OCI-LY1 (cell line): ENCODE measurements around the gene EIF6.

Source experiments
- H2AFZ ChIP-seq: fragments of 200-600 bp; sonication (generic), shearing (Covaris generic); 2 replicates; pipeline ENCODE4 v1.6.0; 2014; ENCODE audit warnings: antibody characterized with exemption, mild to moderate bottlenecking, low read length
- H3F3A ChIP-seq: fragments of 200-600 bp; sonication (generic), shearing (Covaris generic); 2 replicates; pipeline ENCODE4 v1.6.0; 2014; ENCODE audit warnings: mild to moderate bottlenecking, antibody characterized with exemption, low read length, moderate library complexity; ENCODE audit not compliant: insufficient read depth
- H3K27ac ChIP-seq: fragments of 200-600 bp; sonication (generic); 2 replicates; pipeline ENCODE4 v1.5.1; 2014; ENCODE audit warnings: low read length, mixed run types, mild to moderate bottlenecking, low read depth; ENCODE audit not compliant: poor library complexity, severe bottlenecking
- H3K27me3 ChIP-seq: fragments of 200-600 bp; sonication (generic); 2 replicates; pipeline ENCODE4 v1.6.0; 2014; ENCODE audit warnings: antibody characterized with exemption, mild to moderate bottlenecking, low read length, moderate library complexity; ENCODE audit not compliant: insufficient read depth
- H3K36me3 ChIP-seq: fragments of 200-600 bp; sonication (generic); 2 replicates; pipeline ENCODE4 v1.6.1; 2014; ENCODE audit warnings: mild to moderate bottlenecking, antibody characterized with exemption, low read length, moderate library complexity, mixed read lengths; ENCODE audit not compliant: insufficient read depth
- H3K4me1 ChIP-seq: fragments of 200-600 bp; sonication (generic); 2 replicates; pipeline ENCODE4 v1.5.1; 2014; ENCODE audit warnings: mild to moderate bottlenecking, low read length, moderate library complexity; ENCODE audit not compliant: insufficient read depth, severe bottlenecking
- H3K4me2 ChIP-seq: fragments of 200-600 bp; sonication (generic), shearing (Covaris generic); 2 replicates; pipeline ENCODE4 v1.6.1; 2014; ENCODE audit warnings: low read length
- H3K4me3 ChIP-seq: fragments of 200-600 bp; sonication (generic); 2 replicates; pipeline ENCODE4 v1.5.1; 2014; ENCODE audit warnings: low read length, low read depth, mild to moderate bottlenecking, mixed read lengths; ENCODE audit not compliant: poor library complexity, severe bottlenecking
- H3K79me2 ChIP-seq: fragments of 200-600 bp; shearing (Covaris generic); 2 replicates; pipeline ENCODE4 v1.6.1; 2016; ENCODE audit warnings: mixed run types, low read length, mixed read lengths; ENCODE audit not compliant: insufficient read depth
- H3K9ac ChIP-seq: fragments of 200-600 bp; sonication (generic), shearing (Covaris generic); 2 replicates; pipeline ENCODE4 v1.6.1; 2014; ENCODE audit warnings: mild to moderate bottlenecking, low read length, mixed read lengths
- H3K9me2 ChIP-seq: fragments of 200-600 bp; sonication (generic), shearing (Covaris generic); 2 replicates; pipeline ENCODE4 v1.6.1; 2014; ENCODE audit warnings: low read depth, mild to moderate bottlenecking, low read length, mixed read lengths
- H3K9me3 ChIP-seq: fragments of 200-600 bp; shearing (Covaris generic); 2 replicates; pipeline ENCODE4 v1.6.1; 2014; ENCODE audit warnings: low read length, mixed read lengths
- H4K20me1 ChIP-seq: fragments of 200-600 bp; sonication (generic), shearing (Covaris generic); 2 replicates; pipeline ENCODE4 v1.6.0; 2016; ENCODE audit warnings: mild to moderate bottlenecking, low read length; ENCODE audit not compliant: insufficient read depth
- CTCF ChIP-seq: fragments of 200-600 bp; sonication (generic), shearing (Covaris generic); IDR thresholded peaks from 2 replicates; pipeline ENCODE4 v1.5.1; 2017; ENCODE audit warnings: mild to moderate bottlenecking, antibody characterized with exemption, low read length, moderate library complexity, mixed read lengths
- EZH2 ChIP-seq: fragments of 200-600 bp; sonication (generic), shearing (Covaris generic); IDR thresholded peaks from 2 replicates; pipeline ENCODE4 v1.8.0; 2017; ENCODE audit warnings: borderline replicate concordance, mixed run types, mild to moderate bottlenecking, antibody characterized with exemption, low read length, moderate library complexity, mixed read lengths

The EIF6 gene

GRCh38 chr20:35260426-35260825 lies 24.1 kb downstream of the EIF6 start:
- Histone ChIP-seq H4K20me1 (no peaks in the 10 kb centered on the region), H3F3A (no peaks in the 10 kb centered on the region), H3K79me2 (no peaks in the 10 kb centered on the region), H3K4me2 (no peak overlapping the region), H3K27me3 (no peaks in the 10 kb centered on the region), H3K27ac (no peak overlapping the region), H3K36me3 (no peaks in the 10 kb centered on the region), H3K4me3 (no peak overlapping the region), H3K9me2 (no peaks in the 10 kb centered on the region), H2AFZ (no peak overlapping the region), H3K9me3 (no peaks in the 10 kb centered on the region), H3K4me1 (no peaks in the 10 kb centered on the region), H3K9ac (no peak overlapping the region)
- TF ChIP-seq CTCF (no peak), EZH2 (no peak)

- no peaks in the 10 kb centered on the region for H3F3A ChIP-seq
- H3K4me2 ChIP-seq, result no peak overlapping the region
- no peak overlapping the region for H2AFZ ChIP-seq
- no peaks in the 10 kb centered on the region for H3K9me2 ChIP-seq
- H3K4me3 ChIP-seq, result no peak overlapping the region
- no peak overlapping the region for H3K9ac ChIP-seq
- H3K79me2 ChIP-seq, result no peaks in the 10 kb centered on the region
- TF ChIP-seq CTCF (no peak), EZH2 (no peak)
- H4K20me1 ChIP-seq, result no peaks in the 10 kb centered on the region
- no peaks in the 10 kb centered on the region for H3K4me1 ChIP-seq
- H3K9me3 ChIP-seq, result no peaks in the 10 kb centered on the region
- no peak overlapping the region for H3K27ac ChIP-seq
- no peaks in the 10 kb centered on the region for H3K36me3 ChIP-seq
- no peaks in the 10 kb centered on the region for H3K27me3 ChIP-seq
These were observed 27.2 kb downstream of the EIF6 start for GRCh38 chr20:35257175-35257909.

GRCh38 chr20:35254448-35254999 lies 30.0 kb downstream of the EIF6 start:
- no peak for TF ChIP-seq CTCF
- no peak for TF ChIP-seq EZH2
- H3K4me1 ChIP-seq, result no peaks in the 10 kb centered on the region
- no peak overlapping the region for H3K4me2 ChIP-seq
- H3K27me3 ChIP-seq, result no peaks in the 10 kb centered on the region
- no peak overlapping the region for H3K27ac ChIP-seq
- H3F3A ChIP-seq, result no peaks in the 10 kb centered on the region
- H2AFZ ChIP-seq, result no peak overlapping the region
- no peak overlapping the region for H3K9ac ChIP-seq
- no peak overlapping the region for H3K4me3 ChIP-seq
- no peaks in the 10 kb centered on the region for H3K36me3 ChIP-seq
- no peaks in the 10 kb centered on the region for H4K20me1 ChIP-seq
- no peaks in the 10 kb centered on the region for H3K9me3 ChIP-seq
- H3K9me2 ChIP-seq, result no peaks in the 10 kb centered on the region
- no peaks in the 10 kb centered on the region for H3K79me2 ChIP-seq
